Stimulated activated naive B cell treated with anti-CD40 and anti-IgM and Interleukin-4, amounts not matched to agents 10 μg/mL and 1 μg/mL and 100 μg/mL, for 72 hours (primary cell): ENCODE data around the gene TENM4.

Experiments used
- ATAC-seq, 2 donors: fragments of 150-1000 bp; cut with Tn5 transposase; replicated peaks; 2 replicates each; pipeline ENCODE4 v1.10.0; 2021; ENCODE audit warnings: moderate library complexity in 1 of 2
- DNase-seq: peaks from one replicate; pipeline ENCODE4 v3.0.0; 2021
- H3K27ac Mint-ChIP-seq: one replicate; pipeline ENCODE4 v1.8.0; 2022; ENCODE audit warnings: mild to moderate bottlenecking, mixed read lengths
- H3K27me3 Mint-ChIP-seq, 2 donors: one replicate each; pipeline ENCODE4 v1.8.0; 2022; ENCODE audit warnings: mixed read lengths in 2 of 2
- H3K36me3 Mint-ChIP-seq, 2 donors: one replicate each; pipeline ENCODE4 v1.8.0; 2022; ENCODE audit warnings: mixed read lengths in 2 of 2, mild to moderate bottlenecking in 1 of 2
- H3K4me1 Mint-ChIP-seq, 2 donors: one replicate each; pipeline ENCODE4 v1.8.0; 2022; ENCODE audit warnings: mixed read lengths in 2 of 2, mild to moderate bottlenecking in 1 of 2
- H3K4me3 Mint-ChIP-seq, 2 donors: one replicate each; pipeline ENCODE4 v1.8.0; 2022; ENCODE audit warnings: mild to moderate bottlenecking in 2 of 2, mixed read lengths in 2 of 2, moderate library complexity in 1 of 2
- H3K9me3 Mint-ChIP-seq, 2 donors: one replicate each; pipeline ENCODE4 v1.8.0; 2022; ENCODE audit warnings: mixed read lengths in 2 of 2, mild to moderate bottlenecking in 1 of 2

The TENM4 gene

GRCh38 chr11:79438631-79439409 is 2.0 kb downstream of the TENM4 start:
- peak overlapping the region; percentile 15 for H3K27ac Mint-ChIP-seq
- H3K4me1 Mint-ChIP-seq, result peaks cover 26 to 36% of the 10 kb centered on the region in 2 donors
- peaks cover 0 to 3% of the 10 kb centered on the region in 2 donors for H3K36me3 Mint-ChIP-seq
- peaks cover 52 to 80% of the 10 kb centered on the region in 2 donors for H3K27me3 Mint-ChIP-seq
- no peak for DNase-seq
- peak overlapping the region; percentile 51 to 77 for H3K4me3 Mint-ChIP-seq
- no peak for ATAC-seq
- H3K9me3 Mint-ChIP-seq, result peaks cover 0 to 3% of the 10 kb centered on the region in 2 donors

- Mint-ChIP-seq H3K4me3 (peak overlapping the region; percentile 51 to 77), H3K36me3 (peaks cover 0 to 3% of the 10 kb centered on the region in 2 donors), H3K27me3 (peaks cover 51 to 82% of the 10 kb centered on the region in 2 donors), H3K9me3 (peaks cover 0 to 3% of the 10 kb centered on the region in 2 donors), H3K27ac (peak overlapping the region; percentile 62), H3K4me1 (peaks cover 26 to 36% of the 10 kb centered on the region in 2 donors)
- ATAC-seq, result no peak
- DNase-seq, result no peak
Measured at GRCh38 chr11:79437981-79438630, 2.7 kb downstream of the TENM4 start.

- Mint-ChIP-seq H3K36me3 (peaks cover 0 to 1% of the 10 kb centered on the region in 2 donors), H3K27ac (peak overlapping the region; percentile 31), H3K9me3 (peaks cover 0 to 2% of the 10 kb centered on the region in 2 donors), H3K4me1 (peaks cover 26 to 34% of the 10 kb centered on the region in 2 donors), H3K4me3 (peak overlapping the region; percentile 43 to 81), H3K27me3 (peaks cover 45 to 80% of the 10 kb centered on the region in 2 donors)
- DNase-seq (no peak), ATAC-seq (no peak)
Measured at GRCh38 chr11:79437278-79437980, 3.4 kb downstream of the TENM4 start.

DNA sequence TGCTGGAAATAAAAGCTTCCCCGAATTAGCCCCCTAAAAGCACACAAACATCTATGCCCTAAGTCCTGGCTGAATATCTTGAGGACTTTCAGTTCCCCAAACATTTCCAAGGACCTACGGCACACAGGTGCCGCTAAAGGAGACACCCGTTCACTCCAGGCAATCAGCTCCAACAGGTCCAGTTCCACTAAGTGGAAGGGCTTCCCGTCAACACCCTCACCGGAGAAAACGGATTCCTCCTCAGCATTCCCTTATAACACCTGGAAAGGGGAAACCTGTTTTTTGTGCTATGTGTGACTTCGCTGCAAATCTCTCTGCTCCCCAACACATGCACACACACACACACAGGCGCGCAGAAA is 3.9 kb downstream of the TENM4 start:
- ATAC-seq (no peak), DNase-seq (no peak)
- H3K4me3 Mint-ChIP-seq, result peak overlapping the region; percentile 43 to 81
- peak overlapping the region; percentile 31 for H3K27ac Mint-ChIP-seq
- peaks cover 25 to 32% of the 10 kb centered on the region in 2 donors for H3K4me1 Mint-ChIP-seq
- H3K27me3 Mint-ChIP-seq, result peaks cover 47 to 76% of the 10 kb centered on the region in 2 donors
- H3K36me3 Mint-ChIP-seq, result no peaks in the 10 kb centered on the region
- H3K9me3 Mint-ChIP-seq, result peaks cover 0 to 3% of the 10 kb centered on the region in 2 donors

- Mint-ChIP-seq H3K4me1 (peaks cover 7 to 18% of the 10 kb centered on the region in 2 donors), H3K4me3 (no peak overlapping the region), H3K27me3 (peaks cover 43 to 53% of the 10 kb centered on the region in 2 donors), H3K36me3 (no peaks in the 10 kb centered on the region), H3K27ac (no peak overlapping the region), H3K9me3 (peaks cover 0 to 2% of the 10 kb centered on the region in 2 donors)
- DNase-seq (no peak), ATAC-seq (peak in 1 of 2 donors; percentile 44)
Measured at GRCh38 chr11:79434283-79434682, 6.5 kb downstream of the TENM4 start.

- Mint-ChIP-seq H3K36me3 (no peaks in the 10 kb centered on the region), H3K27me3 (peaks cover 31 to 44% of the 10 kb centered on the region in 2 donors), H3K9me3 (peaks cover 0 to 2% of the 10 kb centered on the region in 2 donors), H3K4me3 (no peak overlapping the region), H3K4me1 (peaks cover 0 to 10% of the 10 kb centered on the region in 2 donors), H3K27ac (no peak overlapping the region)
- ATAC-seq (no peak), DNase-seq (no peak)
Measured at GRCh38 chr11:79432138-79432537, 8.7 kb downstream of the TENM4 start.

- Mint-ChIP-seq H3K27ac (no peak overlapping the region), H3K36me3 (no peaks in the 10 kb centered on the region), H3K4me1 (peaks cover 0 to 4% of the 10 kb centered on the region in 2 donors), H3K4me3 (no peak overlapping the region), H3K27me3 (peaks cover 25 to 38% of the 10 kb centered on the region in 2 donors), H3K9me3 (peaks cover 0 to 2% of the 10 kb centered on the region in 2 donors)
- DNase-seq, result no peak
- no peak for ATAC-seq
Measured at GRCh38 chr11:79431535-79431934, 9.3 kb downstream of the TENM4 start.

GRCh38 chr11:79430280-79430679 is 10.6 kb downstream of the TENM4 start:
- Mint-ChIP-seq H3K36me3 (no peaks in the 10 kb centered on the region), H3K9me3 (peaks cover 0 to 3% of the 10 kb centered on the region in 2 donors), H3K4me3 (no peak overlapping the region), H3K27me3 (peaks cover 25 to 26% of the 10 kb centered on the region in 2 donors), H3K4me1 (peaks cover 0 to 1% of the 10 kb centered on the region in 2 donors), H3K27ac (no peak overlapping the region)
- no peak for ATAC-seq
- DNase-seq, result no peak

DNA sequence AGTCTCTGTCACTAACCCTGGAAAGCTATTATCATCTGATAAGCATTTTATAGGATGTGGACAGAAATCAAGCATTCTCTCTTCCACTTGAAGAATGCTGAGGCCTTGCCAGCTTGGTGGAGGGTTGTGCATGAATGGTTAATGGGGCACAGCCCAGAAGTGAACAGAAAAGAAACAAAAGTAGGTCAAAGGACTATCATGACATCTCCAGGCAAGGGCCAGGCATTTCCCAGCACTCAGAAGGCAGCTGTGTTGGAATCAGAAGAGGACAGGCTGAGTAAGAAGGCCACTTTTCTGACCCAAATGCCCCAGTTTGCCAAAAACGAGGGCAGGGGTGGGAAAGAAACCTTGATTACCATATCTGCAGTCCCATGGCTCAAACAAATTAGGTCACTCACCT is 12.4 kb downstream of the TENM4 start:
- no peak for DNase-seq
- no peaks in the 10 kb centered on the region for H3K36me3 Mint-ChIP-seq
- no peak overlapping the region for H3K27ac Mint-ChIP-seq
- H3K9me3 Mint-ChIP-seq, result peaks cover 0 to 3% of the 10 kb centered on the region in 2 donors
- H3K27me3 Mint-ChIP-seq, result peaks cover 15 to 18% of the 10 kb centered on the region in 2 donors
- H3K4me1 Mint-ChIP-seq, result no peaks in the 10 kb centered on the region
- no peak for ATAC-seq
- H3K4me3 Mint-ChIP-seq, result no peak overlapping the region

DNA sequence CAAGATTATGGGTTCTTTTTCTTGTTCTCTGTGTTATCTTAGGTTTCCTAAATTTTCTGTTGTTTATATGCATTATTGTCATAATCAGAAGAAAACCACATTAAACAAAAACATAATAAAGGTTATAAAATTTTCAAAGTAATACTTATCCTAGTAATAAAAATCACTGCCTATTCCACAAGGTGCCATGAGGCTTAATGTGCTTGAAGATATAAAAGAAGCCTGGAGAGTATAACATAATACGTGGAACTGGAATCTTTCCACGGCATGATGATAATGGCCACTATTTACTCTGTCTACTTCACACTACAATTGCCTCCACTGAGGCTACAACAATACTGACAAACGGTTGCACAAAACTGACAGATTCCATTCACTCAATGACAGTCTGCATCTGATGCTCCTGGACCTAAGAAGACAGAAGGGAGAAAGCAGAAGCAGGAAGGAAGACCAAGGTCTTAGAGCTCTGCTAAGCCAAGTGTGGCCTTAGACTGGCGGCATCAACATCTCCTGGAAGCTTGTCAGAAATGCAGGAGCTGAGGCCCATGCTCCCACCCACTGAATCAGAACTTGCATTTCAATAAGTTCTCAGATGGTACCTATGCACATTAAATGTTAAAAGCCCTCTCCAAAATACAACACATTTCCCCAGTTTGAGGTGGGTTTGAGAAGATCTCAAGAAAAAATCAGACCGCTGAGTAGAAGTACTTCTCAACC is 13.1 kb downstream of the TENM4 start:
- Mint-ChIP-seq H3K4me3 (no peak overlapping the region), H3K27ac (no peak overlapping the region), H3K27me3 (peaks cover 12 to 15% of the 10 kb centered on the region in 2 donors), H3K9me3 (peaks cover 0 to 3% of the 10 kb centered on the region in 2 donors), H3K36me3 (no peaks in the 10 kb centered on the region), H3K4me1 (no peaks in the 10 kb centered on the region)
- ATAC-seq (no peak), DNase-seq (no peak)

GRCh38 chr11:79427126-79427525 is 13.7 kb downstream of the TENM4 start:
- DNase-seq (no peak), ATAC-seq (no peak)
- no peak overlapping the region for H3K27ac Mint-ChIP-seq
- no peak overlapping the region for H3K4me3 Mint-ChIP-seq
- H3K36me3 Mint-ChIP-seq, result no peaks in the 10 kb centered on the region
- H3K4me1 Mint-ChIP-seq, result no peaks in the 10 kb centered on the region
- H3K27me3 Mint-ChIP-seq, result peaks cover 12 to 13% of the 10 kb centered on the region in 2 donors
- peaks cover 0 to 2% of the 10 kb centered on the region in 2 donors for H3K9me3 Mint-ChIP-seq

DNA sequence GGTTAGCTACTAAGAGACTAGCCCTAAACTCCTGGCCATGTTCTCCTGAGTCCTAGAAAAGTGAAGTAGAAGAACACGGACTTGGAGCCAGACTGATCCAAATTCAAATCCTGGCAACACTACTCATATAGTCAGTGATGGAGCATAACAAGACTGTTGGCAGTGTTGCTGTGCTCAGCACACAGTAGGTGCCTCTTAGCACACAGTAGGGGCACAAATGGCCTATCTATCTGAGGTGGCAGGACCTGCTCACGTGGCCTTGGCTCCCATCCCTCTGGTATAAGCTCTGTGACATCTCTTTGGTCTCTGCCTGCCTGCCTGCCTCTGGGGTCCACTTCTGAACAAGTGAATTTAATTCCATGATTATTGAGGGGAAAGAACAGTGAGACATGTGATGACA is 15.4 kb downstream of the TENM4 start:
- ATAC-seq (no peak), DNase-seq (no peak)
- H3K27ac Mint-ChIP-seq, result no peak overlapping the region
- no peaks in the 10 kb centered on the region for H3K4me1 Mint-ChIP-seq
- H3K27me3 Mint-ChIP-seq, result peaks cover 7 to 12% of the 10 kb centered on the region in 2 donors
- H3K9me3 Mint-ChIP-seq, result peaks cover 0 to 1% of the 10 kb centered on the region in 2 donors
- no peak overlapping the region for H3K4me3 Mint-ChIP-seq
- H3K36me3 Mint-ChIP-seq, result no peaks in the 10 kb centered on the region

- no peaks in the 10 kb centered on the region for H3K4me1 Mint-ChIP-seq
- peaks cover 7 to 12% of the 10 kb centered on the region in 2 donors for H3K27me3 Mint-ChIP-seq
- no peak overlapping the region for H3K4me3 Mint-ChIP-seq
- ATAC-seq (no peak), DNase-seq (no peak)
- no peak overlapping the region for H3K27ac Mint-ChIP-seq
- H3K9me3 Mint-ChIP-seq, result peaks cover 0 to 1% of the 10 kb centered on the region in 2 donors
- H3K36me3 Mint-ChIP-seq, result no peaks in the 10 kb centered on the region
Measured at GRCh38 chr11:79423736-79424135, 17.1 kb downstream of the TENM4 start.

DNA sequence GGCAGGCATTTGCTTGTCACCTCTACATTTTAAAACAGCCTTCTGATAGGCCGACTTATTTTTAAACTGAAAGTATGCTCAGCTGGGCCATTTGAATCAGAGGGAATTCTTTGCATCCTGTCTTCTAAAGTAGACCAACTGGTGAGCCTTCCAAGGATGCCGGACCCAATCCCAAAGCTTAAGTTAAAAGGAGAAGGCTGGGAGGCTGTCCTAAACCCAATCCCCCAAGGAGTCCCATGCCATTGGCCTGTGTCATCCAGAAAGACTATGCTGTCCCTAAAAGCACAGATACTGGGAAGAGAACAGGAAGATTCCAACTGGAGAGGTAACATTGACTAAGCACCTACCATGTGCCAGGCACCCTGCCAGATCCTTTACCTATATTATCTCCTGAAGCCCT is 18.0 kb downstream of the TENM4 start:
- no peak overlapping the region for H3K27ac Mint-ChIP-seq
- no peak overlapping the region for H3K4me3 Mint-ChIP-seq
- H3K4me1 Mint-ChIP-seq, result no peaks in the 10 kb centered on the region
- DNase-seq, result no peak
- H3K9me3 Mint-ChIP-seq, result peaks cover 0 to 1% of the 10 kb centered on the region in 2 donors
- H3K27me3 Mint-ChIP-seq, result peaks cover 7 to 10% of the 10 kb centered on the region in 2 donors
- no peaks in the 10 kb centered on the region for H3K36me3 Mint-ChIP-seq
- ATAC-seq, result no peak
